Endometrial microvascular endothelial cells (primary cell): ENCODE results near the gene ACTR3C. TPM values are rescaled to one million over a fixed set of nuclear protein-coding genes. Genes with fewer than 3 reads are reported as not detected.

ENCODE experiments used
- in situ Hi-C: cut with HindIII; loops from 2 replicates; pipeline ENCODE4 v1.10.0; 2017; ENCODE audit warnings: low sequenced_read_pairs, low pct_unique_long_range_greater_than_20kb; ENCODE audit errors: inconsistent ontology term
- total RNA-seq: library from RNA; depleted of rRNA; stranded (reverse); fragments of >200 nt; gene quantifications from one replicate; pipeline ENCODE4 v1.2.3, GENCODE V29; 2015; ENCODE audit errors: inconsistent ontology term

Gene ACTR3C
- total RNA-seq = not detected

- in situ Hi-C loops = no loop called here
Measured at GRCh38 chr7:150322833-150323681, at the start of gene ACTR3C, which contains the start of gene LRRC61. Gene ACTR3C, minus strand, starts transcription at chr7:150323545. Its CDS starts 28,249 bp downstream, at chr7:150295296. Gene LRRC61, plus strand, starts transcription at chr7:150323355. Its CDS starts 13,507 bp downstream, at chr7:150336862.

GRCh38 chr7:150372271-150373048 is 49.1 kb upstream of the ACTR3C start:
- in situ Hi-C loops = no loop called here

- in situ Hi-C loops = no loop called here
Measured at GRCh38 chr7:150371996-150372270, 48.6 kb upstream of the ACTR3C start.

- in situ Hi-C loops = no loop called here
Measured at GRCh38 chr7:150371131-150371995, 48.0 kb upstream of the ACTR3C start.

- in situ Hi-C loops = no loop called here
Measured at GRCh38 chr7:150370612-150371071, 47.3 kb upstream of the ACTR3C start.

GRCh38 chr7:150369748-150370501 is 46.6 kb upstream of the ACTR3C start:
- in situ Hi-C loops = no loop called here

GRCh38 chr7:150368884-150369747 is 45.8 kb upstream of the ACTR3C start:
- in situ Hi-C loops = no loop called here

- in situ Hi-C loops = no loop called here
Measured at GRCh38 chr7:150368096-150368883, 44.9 kb upstream of the ACTR3C start, which contains the start of gene REPIN1. Gene REPIN1, plus strand, starts transcription at chr7:150368822. Its CDS starts 890 bp downstream, at chr7:150369712.

GRCh38 chr7:150367677-150368095 is 44.3 kb upstream of the ACTR3C start:
- in situ Hi-C loops = no loop called here

GRCh38 chr7:150365673-150366398 is 42.5 kb upstream of the ACTR3C start:
- in situ Hi-C loops = no loop called here

- in situ Hi-C loops = no loop called here
Measured at GRCh38 chr7:150365194-150365593, 41.8 kb upstream of the ACTR3C start.

- in situ Hi-C loops = no loop called here
Measured at GRCh38 chr7:150363872-150364271, 40.5 kb upstream of the ACTR3C start.

GRCh38 chr7:150363370-150363769 is 40.0 kb upstream of the ACTR3C start:
- in situ Hi-C loops = no loop called here

GRCh38 chr7:150361807-150362621 is 38.7 kb upstream of the ACTR3C start:
- in situ Hi-C loops = no loop called here

- in situ Hi-C loops = no loop called here
Measured at GRCh38 chr7:150361402-150361801, 38.1 kb upstream of the ACTR3C start.
